GM18951 (cell line): ENCODE data around the gene PHLDB1.

Experiments
- POLR2A ChIP-seq: IDR thresholded peaks from 4 replicates; pipeline ENCODE4 v1.6.1; 2011; ENCODE audit warnings: mild to moderate bottlenecking; ENCODE audit not compliant: insufficient read length, insufficient read depth; ENCODE audit errors: extremely low read depth
- in situ Hi-C: fragments of 300-500 bp; cut with MboI; formaldehyde crosslinking; loops from one replicate; pipeline ENCODE4 v1.12.0; 2022; ENCODE audit warnings: low sequenced_read_pairs, mixed read lengths, inconsistent platforms; ENCODE audit not compliant: unreplicated experiment

The PHLDB1 gene

GRCh38 chr11:118643142-118643994, 36.0 kb downstream of the PHLDB1 start:
- in situ Hi-C loops = no loop called here
- TF ChIP-seq POLR2A = no peak

GRCh38 chr11:118643995-118644345, 36.6 kb downstream of the PHLDB1 start:
- in situ Hi-C loops = no loop called here
- TF ChIP-seq POLR2A = no peak

GRCh38 chr11:118644496-118644895, 37.1 kb downstream of the PHLDB1 start:
- in situ Hi-C loops = no loop called here

GRCh38 chr11:118645066-118645715, 37.8 kb downstream of the PHLDB1 start:
- in situ Hi-C loops = no loop called here
- TF ChIP-seq POLR2A = no peak

More at GRCh38 chr11:118644496-118644895, 37.1 kb downstream of the PHLDB1 start:
- TF ChIP-seq POLR2A = no peak

- in situ Hi-C loops = no loop called here
- TF ChIP-seq POLR2A = no peak
These were observed 39.0 kb downstream of the PHLDB1 start for GRCh38 chr11:118646393-118646792.

GRCh38 chr11:118648291-118648690, 40.9 kb downstream of the PHLDB1 start:
- TF ChIP-seq POLR2A = no peak
- in situ Hi-C loops = no loop called here

- in situ Hi-C loops = no loop called here
- TF ChIP-seq POLR2A = no peak
These were observed 42.5 kb downstream of the PHLDB1 start for GRCh38 chr11:118649941-118650340.

GRCh38 chr11:118650366-118650765, 43.0 kb downstream of the PHLDB1 start:
- in situ Hi-C loops = no loop called here
- no peak for TF ChIP-seq POLR2A

GRCh38 chr11:118651820-118652219, 44.4 kb downstream of the PHLDB1 start:
- no peak for TF ChIP-seq POLR2A
- in situ Hi-C loops = no loop called here

GRCh38 chr11:118652681-118653181, 45.3 kb downstream of the PHLDB1 start:
- no peak for TF ChIP-seq POLR2A
- in situ Hi-C loops = no loop called here

- in situ Hi-C loops = no loop called here
- no peak for TF ChIP-seq POLR2A
These were observed 46.4 kb downstream of the PHLDB1 start for GRCh38 chr11:118653684-118654390.

- no peak for TF ChIP-seq POLR2A
- in situ Hi-C loops = no loop called here
These were observed 48.2 kb downstream of the PHLDB1 start for GRCh38 chr11:118655486-118656190.
